Gastroesophageal sphincter (tissue), 3 donors: ENCODE measurements around the gene PARD3B.

Experiments
- POLR2A ChIP-seq, 2 donors: fragments of 450-650 bp; IDR thresholded peaks; one replicate each; pipeline ENCODE4 v1.6.1; 2017; ENCODE audit warnings: antibody characterized with exemption in 2 of 2, mild to moderate bottlenecking in 2 of 2, moderate library complexity in 1 of 2
- TF ChIP-seq, protein P1 (sequence below), 4 experiments: fragments of 200-600 bp in 2 of 4; fragments of 450-650 bp in 2 of 4; sonication (generic) in 1 of 4; IDR thresholded peaks; one replicate each; pipeline ENCODE4 v1.5.1; 2017 to 2019; ENCODE audit warnings: antibody characterized with exemption in 4 of 4, mild to moderate bottlenecking in 2 of 4, moderate library complexity in 2 of 4

DNA sequence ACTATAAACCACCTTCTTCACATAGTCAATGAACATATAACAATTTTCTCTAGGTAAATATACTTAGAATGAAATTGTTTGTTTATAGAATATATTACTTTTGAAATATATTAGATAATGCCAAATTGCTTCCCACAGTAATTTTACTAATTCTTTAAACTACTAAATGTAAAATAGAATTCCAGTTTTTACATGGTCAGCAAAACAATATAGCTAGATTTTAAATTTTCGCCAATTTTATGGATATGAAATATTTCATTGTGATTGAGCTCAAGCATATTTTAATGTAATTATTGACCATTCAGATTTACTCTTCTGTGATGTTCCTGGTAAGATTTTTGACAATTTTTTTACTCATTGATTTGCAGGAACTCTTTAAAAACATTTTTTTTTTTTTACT is 444.6 kb downstream of the PARD3B start:
- no peak for TF ChIP-seq POLR2A (IDR thresholded peaks at IDR 0.05)
- TF ChIP-seq, protein P1, sequence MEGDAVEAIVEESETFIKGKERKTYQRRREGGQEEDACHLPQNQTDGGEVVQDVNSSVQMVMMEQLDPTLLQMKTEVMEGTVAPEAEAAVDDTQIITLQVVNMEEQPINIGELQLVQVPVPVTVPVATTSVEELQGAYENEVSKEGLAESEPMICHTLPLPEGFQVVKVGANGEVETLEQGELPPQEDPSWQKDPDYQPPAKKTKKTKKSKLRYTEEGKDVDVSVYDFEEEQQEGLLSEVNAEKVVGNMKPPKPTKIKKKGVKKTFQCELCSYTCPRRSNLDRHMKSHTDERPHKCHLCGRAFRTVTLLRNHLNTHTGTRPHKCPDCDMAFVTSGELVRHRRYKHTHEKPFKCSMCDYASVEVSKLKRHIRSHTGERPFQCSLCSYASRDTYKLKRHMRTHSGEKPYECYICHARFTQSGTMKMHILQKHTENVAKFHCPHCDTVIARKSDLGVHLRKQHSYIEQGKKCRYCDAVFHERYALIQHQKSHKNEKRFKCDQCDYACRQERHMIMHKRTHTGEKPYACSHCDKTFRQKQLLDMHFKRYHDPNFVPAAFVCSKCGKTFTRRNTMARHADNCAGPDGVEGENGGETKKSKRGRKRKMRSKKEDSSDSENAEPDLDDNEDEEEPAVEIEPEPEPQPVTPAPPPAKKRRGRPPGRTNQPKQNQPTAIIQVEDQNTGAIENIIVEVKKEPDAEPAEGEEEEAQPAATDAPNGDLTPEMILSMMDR (IDR thresholded peaks at IDR 0.05): no peak
